Measurements from ENCODE around the gene THSD4.

The THSD4 gene

DNA sequence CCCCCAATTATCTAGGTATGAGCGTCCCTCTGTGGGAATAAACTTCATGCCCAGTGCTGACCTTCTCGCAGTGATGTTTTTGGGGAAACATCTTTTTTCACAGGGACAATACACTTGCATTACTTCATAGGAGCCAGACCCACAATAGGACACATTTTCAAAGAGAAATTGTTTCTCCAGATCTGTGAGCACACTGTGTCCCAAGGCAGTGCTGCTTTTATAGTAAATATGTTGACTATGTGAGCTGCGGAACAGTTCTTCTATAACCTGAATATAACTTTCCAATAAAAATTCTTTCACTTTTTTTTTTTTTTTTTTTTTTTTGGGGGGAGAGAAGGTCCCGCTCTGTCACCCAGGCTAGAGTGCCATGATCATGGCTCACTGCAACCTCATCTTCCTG, 17.4 kb upstream of the THSD4 start:
- Histone ChIP-seq H3K4me1 (ENCODE audit: insufficient read depth, low read length, poor library complexity, severe bottlenecking) (no peaks in the 10 kb centered on the region), H3K4me3 (ENCODE audit: low read length, poor library complexity, severe bottlenecking) (no peak overlapping the region), H3F3A (ENCODE audit: low read depth) (no peaks in the 10 kb centered on the region), H3K9ac (ENCODE audit: low read depth, low read length, poor library complexity, severe bottlenecking) (no peak overlapping the region), H3K79me2 (ENCODE audit: insufficient read depth, low read length) (no peaks in the 10 kb centered on the region), H3K36me3 (ENCODE audit: insufficient read depth, low read length) (no peaks in the 10 kb centered on the region), H3K27me3 (ENCODE audit: insufficient read depth, low read length, poor library complexity, severe bottlenecking) (no peaks in the 10 kb centered on the region), H3K4me2 (ENCODE audit: low read depth, low read length, poor library complexity, severe bottlenecking) (no peak overlapping the region), H3K9me2 (replicated peaks; ENCODE audit: low read depth, low read length) (no peaks in the 10 kb centered on the region), H2AFZ (ENCODE audit: low read length) (no peak overlapping the region), H3K9me3 (ENCODE audit: insufficient read depth, low read depth, low read length) (no peaks in the 10 kb centered on the region), H4K20me1 (ENCODE audit: insufficient read depth, low read length, poor library complexity, severe bottlenecking) (no peaks in the 10 kb centered on the region)
- TF ChIP-seq CTCF (conservative IDR thresholded peaks at IDR 0.05; ENCODE audit: low read length): no peak

DNA sequence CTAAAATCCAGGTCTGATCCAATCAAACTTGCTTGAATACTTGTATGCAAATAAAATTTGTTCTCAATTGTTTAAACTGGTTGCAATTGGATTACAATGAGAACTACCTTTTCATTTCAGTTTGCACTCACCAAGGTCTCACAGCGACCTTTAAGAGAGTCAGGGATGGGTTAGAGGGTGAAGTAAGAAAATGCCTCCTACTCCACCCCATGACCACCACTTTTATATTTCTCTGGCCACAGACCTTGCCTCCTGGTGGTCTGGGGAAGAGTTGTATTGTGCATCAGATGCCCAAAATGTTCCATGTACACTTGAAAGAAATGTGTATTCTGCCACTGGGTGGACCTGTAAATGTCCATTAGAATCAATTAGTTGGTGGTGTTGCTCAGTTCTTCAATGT, 16.4 kb upstream of the THSD4 start:
- H3K79me2 ChIP-seq (ENCODE audit: insufficient read depth, low read length): no peaks in the 10 kb centered on the region
- H4K20me1 ChIP-seq (ENCODE audit: insufficient read depth, low read length, poor library complexity, severe bottlenecking): no peaks in the 10 kb centered on the region
- no peaks in the 10 kb centered on the region for H3K4me1 ChIP-seq (ENCODE audit: insufficient read depth, low read length, poor library complexity, severe bottlenecking)
- no peaks in the 10 kb centered on the region for H3F3A ChIP-seq (ENCODE audit: low read depth)
- H3K9me2 ChIP-seq (replicated peaks; ENCODE audit: low read depth, low read length): no peaks in the 10 kb centered on the region
- no peaks in the 10 kb centered on the region for H3K9me3 ChIP-seq (ENCODE audit: insufficient read depth, low read depth, low read length)
- no peak overlapping the region for H3K9ac ChIP-seq (ENCODE audit: low read depth, low read length, poor library complexity, severe bottlenecking)
- H3K4me3 ChIP-seq (ENCODE audit: low read length, poor library complexity, severe bottlenecking): no peak overlapping the region
- TF ChIP-seq CTCF (conservative IDR thresholded peaks at IDR 0.05; ENCODE audit: low read length) (no peak), EZH2phosphoT487 (IDR thresholded peaks at IDR 0.05; ENCODE audit: borderline replicate concordance) (no peak)
- H3K36me3 ChIP-seq (ENCODE audit: insufficient read depth, low read length): no peaks in the 10 kb centered on the region
- H2AFZ ChIP-seq (ENCODE audit: low read length): no peak overlapping the region
- no peaks in the 10 kb centered on the region for H3K27me3 ChIP-seq (ENCODE audit: insufficient read depth, low read length, poor library complexity, severe bottlenecking)
- no peak overlapping the region for H3K4me2 ChIP-seq (ENCODE audit: low read depth, low read length, poor library complexity, severe bottlenecking)

DNA sequence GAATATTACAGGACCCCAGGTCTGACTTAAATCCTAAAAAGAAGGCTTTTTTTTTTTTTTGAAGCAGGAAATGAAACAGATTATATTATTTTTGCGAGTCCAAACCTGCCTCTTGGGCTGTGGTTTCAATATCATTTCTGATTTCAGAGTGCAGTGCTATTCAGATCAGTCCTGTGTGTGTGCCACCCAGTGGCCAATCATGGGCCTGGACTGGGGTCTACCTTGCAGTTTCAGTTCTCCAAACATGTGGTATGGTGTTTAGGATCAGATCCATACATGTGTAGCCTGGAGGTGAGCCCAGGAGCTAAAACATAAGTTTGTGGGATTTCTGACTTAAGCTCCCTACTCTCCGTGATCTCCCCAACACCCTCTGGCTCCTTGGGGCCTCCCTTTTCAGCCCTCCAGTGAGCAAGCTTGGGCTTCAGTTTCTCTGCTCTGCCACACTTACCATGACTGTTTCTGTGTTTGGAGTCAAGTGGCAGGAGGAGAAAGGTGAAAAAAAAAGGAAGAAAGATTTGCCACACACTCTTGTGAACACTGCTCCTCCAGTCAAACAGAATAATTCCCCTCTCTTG, 12.1 kb upstream of the THSD4 start:
- no peaks in the 10 kb centered on the region for H3K9me2 ChIP-seq (replicated peaks; ENCODE audit: low read depth, low read length)
- H3K9ac ChIP-seq (ENCODE audit: low read depth, low read length, poor library complexity, severe bottlenecking): no peak overlapping the region
- no peaks in the 10 kb centered on the region for H3K36me3 ChIP-seq (ENCODE audit: insufficient read depth, low read length)
- no peaks in the 10 kb centered on the region for H3F3A ChIP-seq (ENCODE audit: low read depth)
- H3K4me2 ChIP-seq (ENCODE audit: low read depth, low read length, poor library complexity, severe bottlenecking): peak overlapping the region; percentile 9
- H3K4me1 ChIP-seq (ENCODE audit: insufficient read depth, low read length, poor library complexity, severe bottlenecking): no peaks in the 10 kb centered on the region
- H3K79me2 ChIP-seq (ENCODE audit: insufficient read depth, low read length): no peaks in the 10 kb centered on the region
- H3K27me3 ChIP-seq (ENCODE audit: insufficient read depth, low read length, poor library complexity, severe bottlenecking): no peaks in the 10 kb centered on the region
- no peaks in the 10 kb centered on the region for H4K20me1 ChIP-seq (ENCODE audit: insufficient read depth, low read length, poor library complexity, severe bottlenecking)
- TF ChIP-seq EZH2phosphoT487 (IDR thresholded peaks at IDR 0.05; ENCODE audit: borderline replicate concordance) (no peak), CTCF (conservative IDR thresholded peaks at IDR 0.05; ENCODE audit: low read length) (peak; percentile 84)
- H3K9me3 ChIP-seq (ENCODE audit: insufficient read depth, low read depth, low read length): no peaks in the 10 kb centered on the region
- H2AFZ ChIP-seq (ENCODE audit: low read length): peak overlapping the region; percentile 82
- peak overlapping the region; percentile 27 for H3K4me3 ChIP-seq (ENCODE audit: low read length, poor library complexity, severe bottlenecking)

Measured in Loucy (cell line).